CD4-positive, alpha-beta T cell treated with Interleukin-15 for 4 hours (primary cell): ENCODE measurements around the gene NAA25.
"Not testable (repeated sequence)": the region's sequence is repeated elsewhere in the genome, so short reads cannot be mapped to it uniquely, and the experiment has no call there.

Experiments
- DNase-seq: peaks from one replicate; pipeline ENCODE4 v3.0.0-alpha.2; 2020; ENCODE audit warnings: low spot score

NAA25 gene

DNA sequence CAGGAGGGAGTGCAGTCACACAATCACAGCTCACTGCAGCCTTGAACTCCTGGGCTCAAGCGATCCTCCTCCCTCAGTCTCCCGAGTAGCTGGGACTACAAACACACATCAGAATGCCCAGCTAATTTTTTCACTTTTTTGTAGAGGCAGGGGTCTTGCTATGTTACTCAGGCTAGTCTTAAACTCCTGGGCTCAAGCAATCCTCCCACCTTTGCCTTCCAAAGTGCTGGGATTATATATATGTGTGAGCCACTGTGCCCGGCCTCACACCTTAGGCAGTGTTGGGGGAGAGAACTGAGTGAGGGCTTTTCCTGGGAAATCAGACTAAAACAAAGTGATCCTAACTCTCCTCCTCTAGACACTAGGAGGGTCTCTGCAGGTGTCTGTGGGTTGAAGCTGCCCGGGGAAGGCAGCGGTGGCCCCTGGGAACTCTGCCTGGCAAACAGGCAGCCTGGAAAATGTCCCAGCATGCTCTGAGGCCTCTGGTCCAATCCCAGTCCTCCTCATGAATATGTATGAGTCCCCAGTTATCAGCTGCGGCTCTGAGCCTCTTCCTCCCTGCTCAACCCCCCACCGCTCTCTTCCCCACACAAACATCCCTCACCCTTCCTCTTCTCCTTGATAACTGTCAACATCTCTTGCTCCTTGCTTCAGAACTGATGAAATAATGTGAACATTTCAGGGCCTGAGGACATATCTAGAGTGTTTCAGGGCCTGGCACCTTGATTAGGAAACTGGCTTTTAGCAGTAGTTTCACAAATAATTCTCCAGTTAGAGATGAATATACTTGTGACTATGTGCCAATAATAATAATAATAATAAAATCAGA is 7.9 kb upstream of the NAA25 start:
- no peak for DNase-seq

DNA sequence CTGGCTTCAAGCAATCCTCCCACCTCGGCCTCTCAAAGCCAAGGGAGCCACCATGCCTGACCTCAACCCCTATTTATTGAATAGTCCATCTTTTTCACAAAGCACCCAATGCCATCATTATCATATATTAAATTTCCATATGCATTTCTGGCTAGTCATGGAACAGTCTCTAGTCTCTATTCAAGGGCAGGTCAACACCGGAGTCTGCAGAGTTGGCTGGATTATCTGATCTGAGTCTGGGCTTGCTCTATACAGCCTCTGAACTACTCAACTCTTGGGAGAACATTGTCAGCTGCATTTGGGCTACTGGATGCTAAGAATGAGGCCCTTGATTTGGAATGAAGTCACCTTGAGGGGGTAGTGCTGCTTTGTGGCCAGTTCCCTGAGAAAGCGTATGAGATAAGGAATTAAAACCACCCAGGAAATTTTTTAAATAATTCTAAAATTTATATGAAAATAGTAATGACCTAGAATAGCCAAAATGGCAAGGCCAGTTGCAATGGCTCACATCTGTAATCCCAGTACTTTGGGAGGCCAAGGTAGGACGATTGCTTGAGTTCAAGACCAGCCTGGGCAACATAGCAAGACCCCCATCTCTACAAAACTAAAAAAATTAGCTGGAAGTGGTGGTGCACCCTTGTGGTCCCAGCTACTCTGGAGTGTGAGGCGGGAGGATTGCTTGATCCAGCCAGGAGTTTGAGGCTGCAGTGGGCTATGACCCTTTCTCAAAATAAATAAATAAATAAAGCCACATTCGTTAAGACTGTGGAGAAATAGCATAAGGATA is 6.9 kb upstream of the NAA25 start:
- no peak for DNase-seq

DNA sequence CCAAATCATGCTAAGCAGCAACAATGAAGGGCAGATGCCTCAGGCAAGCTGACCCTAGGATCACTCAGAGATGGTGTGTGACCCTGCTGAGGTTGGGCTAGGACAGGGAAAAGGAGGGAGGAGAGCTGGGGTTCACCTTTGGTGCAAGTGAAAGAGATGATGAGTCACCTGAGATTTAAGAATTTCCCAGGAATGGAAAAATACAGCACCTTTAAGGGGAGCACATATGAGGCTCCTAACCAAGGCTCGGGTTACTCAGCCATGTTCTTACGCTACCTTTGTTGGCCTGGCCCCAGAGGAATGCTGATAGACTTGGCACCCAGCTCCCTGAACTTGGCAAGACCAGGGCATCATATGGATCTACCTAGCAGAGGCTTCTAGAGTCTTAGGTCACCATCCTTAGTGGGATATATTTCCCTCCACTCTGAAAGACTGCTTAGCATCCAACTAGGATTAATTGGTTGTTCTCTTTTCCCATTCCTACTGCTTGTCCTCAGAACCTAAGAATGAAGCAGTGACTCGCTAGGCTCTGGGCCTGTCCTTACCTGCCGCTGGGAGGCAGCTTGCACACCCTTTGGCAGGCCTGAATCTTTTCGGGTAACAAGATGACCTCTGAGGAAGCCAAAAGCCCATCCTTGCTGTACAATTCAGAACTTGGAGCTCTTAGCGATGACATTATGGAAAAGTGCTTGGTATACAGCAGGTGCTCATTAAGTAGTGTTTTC is 4.0 kb upstream of the NAA25 start:
- no peak for DNase-seq

DNA sequence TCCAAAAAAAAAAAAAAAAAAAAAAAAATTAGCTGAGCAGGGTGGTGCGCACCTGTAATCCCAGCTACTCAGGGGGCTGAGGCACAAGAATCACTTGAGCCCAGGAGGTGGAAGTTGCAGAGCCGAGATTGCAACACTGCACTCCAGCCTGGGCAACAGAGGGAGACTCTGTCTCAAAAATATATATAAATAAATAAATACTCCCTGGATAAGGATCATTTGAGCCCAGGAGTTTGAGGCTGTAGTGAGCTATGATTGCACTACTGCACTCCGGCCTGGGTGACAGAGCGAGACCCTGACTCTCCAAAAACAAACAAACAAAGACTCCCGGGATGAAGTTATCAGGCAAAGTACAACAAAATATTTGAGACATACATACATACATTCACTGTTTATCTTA is 3.3 kb upstream of the NAA25 start:
- no peak for DNase-seq

DNA sequence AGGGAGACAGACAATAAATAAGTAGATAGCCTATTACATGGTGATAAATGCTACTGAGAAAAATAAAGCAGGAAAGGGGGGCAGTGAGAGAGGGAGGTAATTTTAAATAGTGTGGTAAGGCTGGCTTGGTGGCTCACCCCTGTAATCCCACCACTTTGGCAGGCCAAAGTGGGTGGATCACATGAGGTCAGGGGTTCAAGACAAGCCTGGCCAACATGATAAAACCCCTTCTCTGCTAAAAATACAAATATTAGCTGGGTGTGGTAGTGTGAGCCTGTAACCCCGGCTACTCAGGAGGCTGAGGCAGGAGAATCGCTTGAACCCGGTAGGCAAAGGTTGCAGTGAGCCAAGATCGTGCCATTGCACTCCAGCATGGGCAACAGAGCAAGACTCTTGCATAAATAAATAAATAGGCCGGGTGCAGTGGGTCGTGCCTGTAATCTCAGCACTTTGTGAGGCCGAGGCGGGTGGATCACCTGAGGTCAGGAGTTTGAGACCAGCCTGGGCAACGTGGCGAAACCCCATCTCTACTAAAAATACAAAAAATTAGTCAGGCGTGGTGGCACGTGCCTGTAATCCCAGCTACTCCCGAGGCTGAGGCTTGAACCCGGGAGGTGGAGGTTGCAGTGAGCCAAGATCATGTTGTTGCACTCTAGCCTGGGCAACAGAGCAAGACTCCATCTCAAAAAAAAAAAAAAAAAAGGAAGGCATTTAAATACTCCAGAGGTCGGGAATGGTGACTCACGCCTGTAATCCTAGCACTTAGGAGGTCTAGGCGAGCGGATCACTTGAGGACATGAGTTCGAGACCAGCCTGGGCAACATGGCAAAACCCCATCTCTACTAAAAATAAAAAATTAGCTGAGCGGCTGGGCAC is 2.4 kb upstream of the NAA25 start:
- not testable (repeated sequence) for DNase-seq

DNA sequence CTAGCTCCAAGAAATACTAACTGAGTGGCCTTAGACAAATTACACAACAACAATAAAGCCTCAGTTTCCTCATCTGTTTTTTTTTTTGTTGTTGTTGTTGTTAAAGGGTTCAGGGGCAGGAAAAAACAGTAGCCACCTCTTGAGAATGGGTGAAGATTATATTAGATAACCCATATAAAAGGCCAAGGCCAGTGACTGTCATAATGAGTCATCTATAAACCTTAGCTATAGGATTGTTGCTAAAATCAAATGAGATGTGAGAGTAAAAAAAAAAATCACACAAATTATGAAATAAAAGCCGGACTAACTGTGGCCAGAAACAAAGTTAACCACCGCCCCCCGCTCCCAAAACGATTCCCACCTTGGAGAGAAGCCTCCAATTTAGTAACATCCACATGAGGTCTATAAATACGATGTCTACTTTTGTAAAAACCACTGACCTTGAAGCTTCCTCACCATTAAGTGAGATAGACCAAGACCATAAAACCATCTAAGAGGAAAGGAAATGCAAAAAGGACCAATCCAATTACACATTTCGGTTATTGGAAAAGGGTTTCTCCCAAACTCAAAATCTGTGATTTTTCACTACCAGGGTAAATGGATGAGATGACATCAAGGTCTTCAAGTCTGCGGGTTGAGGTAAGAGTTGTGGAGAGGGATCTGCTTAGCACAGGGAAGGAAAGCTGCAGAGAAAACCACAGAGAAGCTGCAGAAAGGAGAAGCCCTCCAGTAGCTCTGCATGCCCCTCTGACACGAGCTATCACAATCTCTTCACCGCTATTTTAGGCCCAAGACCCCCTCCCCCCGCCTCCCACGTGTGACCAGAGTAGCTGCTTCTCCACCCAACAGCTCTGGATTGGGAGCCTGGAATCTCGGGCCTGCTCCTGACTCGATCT is 1.0 kb downstream of the NAA25 start:
- DNase-seq, result no peak

DNA sequence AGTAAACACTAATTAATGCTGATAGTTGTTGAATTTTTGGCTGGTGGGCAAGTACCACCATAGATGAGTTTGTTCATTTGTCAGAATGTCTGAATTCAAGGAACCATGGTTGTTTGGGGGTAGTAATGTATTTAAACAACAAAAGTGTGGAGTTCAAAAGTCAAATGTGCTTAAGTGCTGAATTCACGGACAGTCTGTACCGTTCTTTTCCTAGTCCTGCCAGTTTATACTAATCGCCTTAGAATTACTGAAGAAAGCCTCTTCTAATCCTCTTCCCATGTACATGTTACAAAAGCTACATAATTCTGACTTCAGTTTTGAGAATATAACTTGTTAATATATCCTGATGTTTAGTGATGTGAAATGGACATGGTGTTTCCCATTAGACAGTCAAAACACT is 2.7 kb downstream of the NAA25 start:
- DNase-seq, result no peak

DNA sequence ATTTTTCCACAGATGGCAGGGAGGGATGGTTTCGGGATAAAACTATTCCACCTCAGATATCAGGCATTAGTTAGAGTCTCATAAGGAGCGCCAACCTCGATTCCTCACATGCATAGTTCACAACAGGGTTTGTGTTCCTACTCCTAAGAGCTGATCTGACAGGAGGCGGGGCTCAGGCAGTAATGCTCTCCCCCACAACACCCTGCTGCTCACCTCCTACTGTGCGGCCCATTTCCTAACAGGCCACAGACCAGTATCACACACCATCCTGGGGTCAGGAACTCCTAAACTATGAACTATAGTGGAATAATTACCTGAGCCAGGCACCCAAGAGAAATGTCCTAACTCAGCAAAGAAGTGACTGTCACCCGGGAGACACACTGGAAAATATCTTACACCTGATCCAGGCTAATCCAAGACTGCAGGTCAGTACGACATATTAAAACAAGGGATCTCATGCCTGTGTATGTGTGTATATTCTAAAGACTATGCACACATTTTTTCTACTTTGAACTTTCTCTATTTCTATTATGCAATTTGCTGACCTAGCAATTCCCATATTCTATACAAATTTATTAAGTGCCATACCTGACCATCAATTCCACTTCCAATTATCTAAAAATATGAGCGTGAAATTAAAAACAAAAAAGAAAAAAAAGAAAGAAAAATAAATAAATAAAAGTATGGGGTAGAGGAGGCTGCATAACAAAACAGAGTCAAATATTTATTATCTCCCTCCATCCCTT is 4.7 kb downstream of the NAA25 start:
- no peak for DNase-seq

DNA sequence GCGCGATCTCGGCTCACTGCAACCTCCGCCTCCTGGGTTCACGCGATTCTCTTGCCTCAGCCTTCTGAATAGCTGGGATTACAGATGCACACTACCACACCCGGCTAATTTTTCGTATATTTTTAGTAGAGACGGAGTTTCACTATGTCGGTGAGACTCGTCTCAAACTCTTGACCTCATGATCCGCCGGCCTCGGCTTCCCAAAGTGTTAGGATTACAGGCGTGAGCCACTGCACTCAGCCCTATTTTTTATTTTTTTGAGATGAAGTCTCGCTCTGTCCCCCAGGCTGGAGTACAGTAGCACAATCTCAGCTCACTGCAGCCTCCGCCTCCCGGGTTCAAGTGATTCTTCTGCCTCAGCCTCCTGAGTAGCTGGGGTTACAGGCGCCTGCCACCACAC is 5.8 kb downstream of the NAA25 start:
- DNase-seq, result not testable (repeated sequence)

DNA sequence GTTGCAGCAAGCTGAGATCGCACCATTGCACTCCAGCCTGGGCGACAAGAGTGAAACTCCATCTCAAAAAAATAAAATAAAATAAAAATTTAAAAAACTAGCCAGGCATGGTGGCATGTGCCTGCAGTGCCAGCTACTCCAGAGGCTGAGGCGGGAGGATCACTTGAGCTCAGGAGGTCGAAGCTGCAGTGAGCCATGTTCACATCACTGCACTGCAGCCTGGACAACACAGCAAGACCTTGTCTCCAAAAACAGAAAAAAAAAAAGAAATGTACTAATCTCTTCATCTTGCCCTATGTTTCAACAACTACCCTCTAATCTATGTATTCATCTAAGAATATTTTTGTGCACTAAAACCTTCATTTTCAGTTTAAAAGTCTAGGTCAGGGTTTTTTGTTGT is 6.5 kb downstream of the NAA25 start:
- DNase-seq, result no peak

DNA sequence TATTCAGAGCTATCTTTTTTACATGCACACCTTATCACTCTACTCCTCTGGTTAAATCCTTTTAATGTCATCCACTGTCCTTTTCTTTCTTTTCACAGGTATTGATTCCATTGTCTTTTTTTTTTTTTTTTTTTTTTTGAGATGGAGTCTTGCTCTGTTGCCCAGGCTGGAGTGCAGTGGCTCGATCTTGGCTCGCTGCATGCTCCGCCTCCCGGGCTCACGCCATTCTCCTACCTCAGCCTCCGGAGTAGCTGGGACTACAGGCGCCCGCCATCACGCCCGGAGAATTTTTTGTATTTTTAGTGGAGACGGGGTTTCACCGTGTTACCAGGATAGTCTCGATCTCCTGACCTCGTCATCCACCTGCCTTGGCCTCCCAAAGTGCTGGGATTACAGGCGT is 8.1 kb downstream of the NAA25 start:
- DNase-seq, result not testable (repeated sequence)

DNA sequence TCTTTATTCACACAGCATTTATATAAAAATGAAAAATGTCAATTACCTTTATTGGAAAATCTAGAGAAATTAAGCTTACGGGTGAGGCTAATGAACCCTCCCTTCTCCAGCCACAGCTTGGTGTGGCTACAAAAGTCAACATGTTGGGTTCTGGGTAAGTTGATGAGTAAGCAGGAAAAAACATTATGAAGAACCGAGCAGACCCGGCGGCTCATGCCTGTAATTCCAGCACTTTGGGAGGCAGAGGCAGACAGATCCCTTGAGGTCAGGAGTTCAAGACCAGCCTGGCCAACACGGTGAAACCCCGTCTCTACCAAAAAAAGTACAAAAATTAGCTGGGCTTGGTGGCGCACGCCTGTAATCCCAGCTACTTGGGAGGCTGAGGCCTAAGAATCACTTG is 10.9 kb downstream of the NAA25 start:
- no peak for DNase-seq

DNA sequence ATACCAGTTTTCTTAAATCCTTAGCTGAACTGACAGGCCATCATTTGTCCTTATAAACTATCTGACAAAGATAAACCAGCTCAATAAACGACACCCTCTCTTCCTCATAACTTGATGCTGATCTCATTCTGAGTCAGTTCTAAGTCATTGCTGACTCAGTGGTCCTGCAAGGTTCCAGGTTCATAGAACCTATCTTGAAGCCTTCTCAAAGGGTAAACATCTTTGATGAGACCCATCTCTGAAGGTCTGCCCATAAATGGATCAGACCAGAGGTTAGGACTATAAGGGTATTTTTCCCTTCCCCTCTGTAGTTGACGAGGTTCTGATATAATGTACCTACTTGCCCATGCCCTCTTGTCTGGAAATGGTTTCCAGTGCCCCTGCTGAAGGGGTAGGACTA is 11.9 kb downstream of the NAA25 start:
- peak; percentile 27 for DNase-seq

DNA sequence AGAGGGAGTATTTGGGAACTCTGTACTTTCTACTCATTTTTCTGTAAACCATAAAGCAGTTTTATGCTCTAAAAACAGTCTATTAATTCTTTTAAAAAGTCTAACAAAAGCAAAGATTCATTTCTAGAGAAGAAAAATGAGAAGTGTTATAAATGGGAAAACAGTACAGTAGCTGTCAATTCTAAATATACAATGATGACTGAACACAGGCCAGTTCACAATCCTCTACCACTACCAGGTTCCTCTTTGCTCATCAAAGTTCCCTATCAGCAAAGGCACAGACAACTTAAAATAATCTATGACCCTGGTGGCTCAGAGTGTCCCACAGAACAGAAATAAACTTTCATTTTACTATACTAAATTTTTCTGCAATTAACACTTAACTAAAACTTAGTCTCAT is 12.5 kb downstream of the NAA25 start:
- no peak for DNase-seq

DNA sequence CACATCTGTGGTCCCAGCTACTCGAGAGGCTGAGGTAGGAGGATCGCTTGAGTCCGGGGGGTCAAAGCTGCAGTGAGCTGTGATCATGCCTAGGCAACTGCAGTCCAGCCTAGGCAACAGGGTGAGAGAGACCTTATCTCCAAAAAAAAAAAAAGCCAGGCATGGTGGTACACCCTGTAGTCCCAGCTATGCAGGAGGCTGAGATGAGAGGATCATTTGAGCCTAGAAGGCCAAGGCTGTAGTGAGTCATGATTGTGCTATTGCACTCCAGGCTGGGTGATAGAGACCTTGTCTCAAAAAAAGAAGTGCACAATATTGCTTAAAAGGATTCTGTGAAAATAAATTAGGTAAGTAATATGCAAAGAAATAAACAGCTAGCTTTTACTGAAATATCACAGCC is 17.0 kb downstream of the NAA25 start:
- no peak for DNase-seq

DNA sequence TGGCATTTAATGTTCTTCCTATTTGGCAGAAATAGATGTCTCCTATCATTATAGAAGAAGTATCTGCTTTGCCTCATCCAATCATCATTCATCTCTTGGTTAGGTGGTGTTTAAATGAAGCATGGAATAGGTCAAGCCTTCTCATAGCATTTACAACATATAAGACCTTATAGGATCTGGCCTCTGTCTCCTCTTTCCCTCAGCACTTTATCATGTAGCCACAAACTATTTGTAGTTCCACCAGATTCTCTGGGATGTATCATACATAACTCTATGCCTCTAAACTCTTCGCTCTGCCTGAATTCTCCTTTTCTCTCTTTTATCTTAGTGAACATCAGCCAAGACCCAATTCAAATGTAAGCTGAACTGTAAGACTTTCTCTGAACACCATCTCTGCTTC is 20.7 kb downstream of the NAA25 start:
- no peak for DNase-seq

DNA sequence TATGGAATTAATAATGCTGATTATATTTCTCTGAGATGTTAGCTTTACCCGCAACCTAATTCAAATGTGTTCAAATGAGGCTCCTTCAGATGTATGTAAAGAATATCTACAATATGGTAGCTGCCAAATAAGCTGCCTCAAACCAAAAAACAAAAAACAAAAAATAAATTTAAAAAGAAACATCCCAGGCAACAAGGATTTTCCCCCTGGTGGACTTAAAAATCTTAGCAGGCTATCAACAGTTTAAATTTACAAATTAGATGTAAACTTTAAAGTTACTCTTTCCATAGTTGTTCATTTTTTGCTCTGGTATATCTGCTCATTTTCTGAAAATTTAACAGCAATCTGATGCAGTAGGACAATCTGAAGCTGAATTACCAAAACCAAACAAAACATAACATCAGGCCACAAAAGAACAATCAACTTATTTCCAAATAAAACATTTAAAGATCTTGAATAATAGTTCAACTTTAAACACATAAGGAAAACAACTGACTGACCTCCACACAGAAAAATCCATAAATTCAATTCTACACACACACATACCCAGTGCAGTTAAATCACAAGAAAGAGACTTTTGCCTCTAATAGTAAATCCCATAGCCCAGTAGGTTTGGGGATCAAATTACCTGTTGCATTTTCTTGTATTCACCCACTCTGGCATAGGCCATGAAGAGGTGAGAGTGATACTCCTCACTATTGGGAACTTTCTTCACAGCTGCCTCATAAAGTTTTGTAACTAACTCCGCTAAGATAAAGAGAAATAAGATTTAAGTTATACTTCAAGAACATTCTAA is 21.3 kb downstream of the NAA25 start:
- DNase-seq, result no peak

DNA sequence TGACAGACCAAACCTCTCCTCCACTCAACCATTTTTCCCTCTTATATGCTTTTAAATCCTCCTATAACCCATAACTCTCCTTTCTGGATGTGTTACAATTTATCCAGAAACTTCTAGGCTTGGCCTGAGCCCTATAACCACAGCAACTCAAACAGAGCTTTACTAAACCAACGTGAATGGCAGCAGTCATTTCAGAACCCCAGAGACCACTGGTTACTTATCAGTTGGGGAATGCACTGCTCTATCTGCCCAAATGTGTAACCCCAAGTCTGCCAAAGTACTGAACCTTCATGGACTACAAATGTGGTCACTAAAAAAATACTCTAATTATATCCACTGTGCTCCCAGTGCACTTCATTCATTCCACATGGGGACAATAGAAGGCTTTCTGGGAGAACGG is 42.0 kb downstream of the NAA25 start:
- no peak for DNase-seq

DNA sequence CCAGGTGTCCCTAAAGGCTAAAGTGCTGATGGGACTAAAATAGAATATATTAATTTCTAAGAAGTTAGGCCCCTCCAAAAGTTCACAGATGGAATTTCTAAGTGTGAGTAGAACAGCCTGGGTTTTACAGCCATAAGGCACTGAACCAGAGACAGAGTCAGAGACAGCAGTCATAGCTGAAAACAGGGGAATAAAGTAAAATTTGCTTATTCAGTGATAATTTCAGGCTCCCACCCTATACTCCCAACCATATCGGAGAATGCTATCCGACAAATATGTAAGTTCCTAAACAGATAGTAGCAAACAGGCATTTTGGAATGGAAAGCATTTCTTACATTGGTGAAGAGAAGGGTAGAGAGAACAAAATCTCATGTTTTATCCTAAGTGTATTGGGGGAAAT is 45.3 kb downstream of the NAA25 start:
- DNase-seq, result no peak
